Progenitor cell of endocrine pancreas (in vitro differentiated cells): Measurements from ENCODE around the gene SPEF2. TPM values are rescaled to one million over a fixed set of nuclear protein-coding genes. Genes with fewer than 3 reads are reported as not detected.
A peak's percentile ranks its signal among the peaks of the same experiment; 100 is the strongest.

Experiments
- DNase-seq: peaks from one replicate; pipeline ENCODE4 v3.0.0; 2021; ENCODE audit warnings: low spot score; ENCODE audit not compliant: unreplicated experiment
- H3K27ac Mint-ChIP-seq: 2 replicates; pipeline ENCODE4 v1.8.0; 2021; ENCODE audit warnings: mild to moderate bottlenecking, moderate library complexity, mixed read lengths
- H3K27me3 Mint-ChIP-seq: 2 replicates; pipeline ENCODE4 v1.8.0; 2021; ENCODE audit warnings: mixed read lengths
- H3K36me3 Mint-ChIP-seq: 2 replicates; pipeline ENCODE4 v1.8.0; 2022; ENCODE audit warnings: mixed read lengths; ENCODE audit not compliant: insufficient read depth
- H3K4me1 Mint-ChIP-seq: 2 replicates; pipeline ENCODE4 v1.8.0; 2021; ENCODE audit warnings: low read depth, mixed read lengths
- H3K4me3 Mint-ChIP-seq: 2 replicates; pipeline ENCODE4 v1.8.0; 2021; ENCODE audit warnings: low read depth, mild to moderate bottlenecking, moderate library complexity, mixed read lengths
- H3K9me3 Mint-ChIP-seq: 2 replicates; pipeline ENCODE4 v1.8.0; 2021; ENCODE audit warnings: low read depth, mixed read lengths
- total RNA-seq: library from RNA; stranded (reverse); gene quantifications from 2 replicates; pipeline ENCODE4 v1.2.1, GENCODE V29; 2021
- TF ChIP-seq, protein P1 (sequence below): fragments of 200-600 bp; sonication (generic); IDR thresholded peaks from one replicate; pipeline ENCODE4 v1.5.0; 2021; ENCODE audit warnings: antibody characterized with exemption, mild to moderate bottlenecking; ENCODE audit not compliant: unreplicated experiment

The SPEF2 gene
- total RNA-seq, 1 donor from 2014 or later: 16.0 TPM

DNA sequence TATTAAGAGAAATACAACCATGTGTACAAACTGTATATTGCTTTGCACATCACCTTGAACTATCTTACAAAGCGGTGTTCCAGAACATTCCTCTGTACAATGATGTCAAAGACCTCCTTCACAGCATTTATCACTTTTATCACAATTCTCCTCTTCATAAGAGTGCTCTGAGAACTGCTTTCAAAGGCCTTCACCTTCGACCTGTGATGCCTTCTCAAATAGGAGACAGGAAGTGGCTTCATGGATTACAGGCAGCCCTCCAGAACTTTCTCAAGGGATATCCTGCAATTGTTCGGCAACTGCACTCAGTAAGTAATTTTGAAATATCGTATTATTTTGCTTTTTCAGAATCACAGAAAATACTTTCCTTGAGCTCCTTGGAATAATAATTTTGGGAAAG, 171.1 kb downstream of the SPEF2 start:
- no peaks in the 10 kb centered on the region for H3K9me3 Mint-ChIP-seq
- H3K4me1 Mint-ChIP-seq: peaks cover 1% of the 10 kb centered on the region

DNA sequence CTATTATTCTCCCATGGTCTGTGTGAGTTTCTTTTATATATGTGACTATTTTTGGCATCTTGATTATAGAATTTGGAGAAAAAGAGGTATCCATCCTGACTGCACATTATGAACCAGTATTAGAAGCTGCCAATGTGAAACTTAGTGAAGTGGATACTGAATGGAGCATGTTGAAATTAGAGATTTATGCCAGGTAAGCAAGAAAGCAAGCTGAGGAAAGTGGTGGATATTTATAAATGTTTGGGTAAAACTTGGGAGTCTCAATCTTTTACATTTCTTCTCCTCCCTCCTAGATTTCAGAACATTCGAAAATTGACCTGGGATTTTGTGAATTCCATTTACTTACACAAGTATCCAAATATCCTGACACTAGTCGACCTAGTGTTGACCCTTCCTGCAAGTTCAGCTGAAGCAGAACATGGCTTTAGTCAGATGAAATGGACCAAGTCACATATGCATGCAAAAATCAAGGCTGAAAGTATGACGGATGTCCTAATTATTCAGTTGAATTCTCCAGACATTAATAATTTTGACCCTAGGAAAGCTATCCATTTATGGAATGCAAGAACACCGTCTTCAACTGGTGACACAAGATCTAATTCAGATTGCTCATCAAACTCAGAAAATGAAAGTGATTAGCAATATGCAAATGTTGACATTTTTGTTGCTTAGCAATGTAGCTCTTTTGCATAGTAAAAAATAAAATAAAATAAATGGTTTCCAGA, 172.2 kb downstream of the SPEF2 start:
- TF ChIP-seq, protein P1, sequence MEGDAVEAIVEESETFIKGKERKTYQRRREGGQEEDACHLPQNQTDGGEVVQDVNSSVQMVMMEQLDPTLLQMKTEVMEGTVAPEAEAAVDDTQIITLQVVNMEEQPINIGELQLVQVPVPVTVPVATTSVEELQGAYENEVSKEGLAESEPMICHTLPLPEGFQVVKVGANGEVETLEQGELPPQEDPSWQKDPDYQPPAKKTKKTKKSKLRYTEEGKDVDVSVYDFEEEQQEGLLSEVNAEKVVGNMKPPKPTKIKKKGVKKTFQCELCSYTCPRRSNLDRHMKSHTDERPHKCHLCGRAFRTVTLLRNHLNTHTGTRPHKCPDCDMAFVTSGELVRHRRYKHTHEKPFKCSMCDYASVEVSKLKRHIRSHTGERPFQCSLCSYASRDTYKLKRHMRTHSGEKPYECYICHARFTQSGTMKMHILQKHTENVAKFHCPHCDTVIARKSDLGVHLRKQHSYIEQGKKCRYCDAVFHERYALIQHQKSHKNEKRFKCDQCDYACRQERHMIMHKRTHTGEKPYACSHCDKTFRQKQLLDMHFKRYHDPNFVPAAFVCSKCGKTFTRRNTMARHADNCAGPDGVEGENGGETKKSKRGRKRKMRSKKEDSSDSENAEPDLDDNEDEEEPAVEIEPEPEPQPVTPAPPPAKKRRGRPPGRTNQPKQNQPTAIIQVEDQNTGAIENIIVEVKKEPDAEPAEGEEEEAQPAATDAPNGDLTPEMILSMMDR: no peak
- H3K4me3 Mint-ChIP-seq: no peak overlapping the region
- no peaks in the 10 kb centered on the region for H3K9me3 Mint-ChIP-seq
- peaks cover 13% of the 10 kb centered on the region for H3K4me1 Mint-ChIP-seq
- no peak for DNase-seq
- no peaks in the 10 kb centered on the region for H3K36me3 Mint-ChIP-seq
- no peak overlapping the region for H3K27ac Mint-ChIP-seq
- H3K27me3 Mint-ChIP-seq: no peaks in the 10 kb centered on the region

More for the DNA sequence above, 171.1 kb downstream of the SPEF2 start:
- Mint-ChIP-seq H3K27ac (no peak overlapping the region), H3K4me3 (no peak overlapping the region), H3K27me3 (no peaks in the 10 kb centered on the region), H3K36me3 (no peaks in the 10 kb centered on the region)
- TF ChIP-seq, protein P1: no peak
- DNase-seq: no peak

DNA sequence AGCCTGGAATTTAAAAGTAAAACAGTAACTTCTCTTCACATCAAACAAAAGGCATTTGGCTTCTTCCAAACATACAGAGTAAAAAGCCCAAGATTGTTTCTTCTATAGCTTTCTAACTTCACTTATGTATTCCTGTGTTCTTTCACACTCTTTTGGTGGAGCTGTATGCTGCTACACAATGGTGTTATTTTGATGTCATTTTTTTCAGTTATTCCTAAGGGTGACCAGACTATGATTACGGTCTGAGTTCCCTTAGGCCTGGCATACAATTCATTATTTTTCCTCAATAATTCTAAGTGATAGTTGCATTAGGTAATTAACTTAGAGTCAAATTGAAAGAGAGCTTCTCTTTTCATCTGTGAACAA, 172.8 kb downstream of the SPEF2 start:
- DNase-seq: no peak
- Mint-ChIP-seq H3K4me3 (no peak overlapping the region), H3K36me3 (no peaks in the 10 kb centered on the region), H3K27ac (no peak overlapping the region), H3K27me3 (no peaks in the 10 kb centered on the region), H3K4me1 (peaks cover 15% of the 10 kb centered on the region), H3K9me3 (no peaks in the 10 kb centered on the region)
- TF ChIP-seq, protein P1: no peak

DNA sequence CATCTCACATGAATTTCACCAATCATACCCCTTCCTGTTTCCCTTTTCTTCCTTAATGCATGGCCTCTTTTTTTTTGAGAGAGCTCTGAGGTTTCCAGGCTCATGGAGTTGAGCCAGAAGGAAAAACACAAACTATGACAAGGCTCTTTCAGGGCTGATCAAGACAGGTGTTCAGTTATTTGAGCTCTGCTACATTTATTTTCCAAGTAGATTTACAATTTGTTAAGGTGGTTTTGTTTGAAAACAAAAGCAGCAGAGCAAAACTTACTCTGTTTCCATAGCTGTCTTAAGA, 176.6 kb downstream of the SPEF2 start:
- H3K27me3 Mint-ChIP-seq: no peaks in the 10 kb centered on the region
- DNase-seq: no peak
- peaks cover 31% of the 10 kb centered on the region for H3K4me1 Mint-ChIP-seq
- no peaks in the 10 kb centered on the region for H3K36me3 Mint-ChIP-seq
- no peaks in the 10 kb centered on the region for H3K9me3 Mint-ChIP-seq
- H3K27ac Mint-ChIP-seq: peak overlapping the region; percentile 56
- TF ChIP-seq, protein P1: no peak
- H3K4me3 Mint-ChIP-seq: no peak overlapping the region

DNA sequence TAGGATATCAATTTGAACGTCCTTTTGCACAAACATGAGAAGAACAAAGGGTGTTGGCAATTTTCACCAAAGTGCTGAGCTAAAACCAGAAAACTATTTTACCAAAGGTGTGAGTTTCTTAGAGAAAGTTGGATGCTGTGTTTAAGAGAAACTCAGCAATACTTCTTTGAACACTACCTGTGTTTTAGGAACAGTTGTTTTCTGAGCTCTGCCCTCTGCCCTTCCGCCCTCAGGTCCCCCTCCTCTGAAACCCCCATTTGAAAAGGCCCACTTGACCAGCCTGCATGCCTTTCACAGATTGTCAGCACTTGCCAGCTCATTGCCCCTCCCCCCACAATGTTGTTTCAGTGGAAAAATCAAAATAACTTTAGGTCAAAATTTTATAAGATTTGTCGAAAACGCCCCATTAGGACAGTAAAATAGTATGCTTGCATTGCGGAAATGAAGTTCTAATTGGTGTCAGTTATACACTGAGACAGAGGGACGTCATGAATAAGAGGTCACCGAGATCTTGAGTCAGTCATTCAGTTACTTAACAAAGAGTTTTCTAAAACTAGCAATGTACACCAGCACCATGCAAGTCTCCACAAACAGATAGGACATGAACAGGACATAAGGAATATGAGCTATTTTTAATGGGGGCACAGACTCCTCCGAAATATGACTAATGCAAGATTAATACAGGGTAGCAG, 177.2 kb downstream of the SPEF2 start:
- no peak overlapping the region for H3K4me3 Mint-ChIP-seq
- no peaks in the 10 kb centered on the region for H3K27me3 Mint-ChIP-seq
- no peaks in the 10 kb centered on the region for H3K36me3 Mint-ChIP-seq
- no peak for DNase-seq
- peaks cover 31% of the 10 kb centered on the region for H3K4me1 Mint-ChIP-seq
- no peaks in the 10 kb centered on the region for H3K9me3 Mint-ChIP-seq
- H3K27ac Mint-ChIP-seq: no peak overlapping the region
- TF ChIP-seq, protein P1: no peak
